Caco-2 (cell line): ENCODE measurements around the gene TALDO1. TPM values are rescaled to one million over a fixed set of nuclear protein-coding genes. Genes with fewer than 3 reads are reported as not detected.
A peak's percentile ranks its signal among the peaks of the same experiment; 100 is the strongest.

ENCODE experiments used
- BruUV-seq: library from RNA; stranded (reverse); fragments of 400-500 nt; replicated peaks from 2 replicates; lab custom pipeline; 2021; lab: Mats Ljungman, UMichigan
- CTCF ChIA-PET: fragments of 300-600 bp; sonication (Branson Sonifier 250); formaldehyde crosslinking; loops from one replicate; lab custom pipeline; 2022; ENCODE audit warnings: antibody characterized with exemption; lab: Charles Lee
- POLR2A ChIA-PET: fragments of 300-600 bp; sonication (Branson Sonifier 250); formaldehyde crosslinking; loops from one replicate; lab custom pipeline; 2022; ENCODE audit warnings: antibody characterized with exemption; lab: Charles Lee
- DNase-seq, 2 experiments: peaks; one replicate each; pipeline versions ENCODE4 v3.0.0 to v3.0.0-alpha.2; 2020 to 2022
- H3K27me3 ChIP-seq: replicated peaks from 2 replicates; pipeline ENCODE4 v1.6.0; 2011; ENCODE audit warnings: low read length; ENCODE audit not compliant: control insufficient read depth, insufficient read depth
- H3K36me3 ChIP-seq: 2 replicates; pipeline ENCODE4 v1.5.1; 2011; ENCODE audit warnings: low read length; ENCODE audit not compliant: control insufficient read depth, insufficient read depth
- H3K4me1 ChIP-seq: fragments of 250-450 bp; sonication (Bioruptor Pico); 2 replicates; pipeline ENCODE4 v1.5.1; 2020; ENCODE audit warnings: mild to moderate bottlenecking
- H3K4me3 ChIP-seq: 2 replicates; pipeline ENCODE4 v1.5.1; 2011; ENCODE audit warnings: low read depth, mild to moderate bottlenecking, control low read depth, low read length
- H3K9me3 ChIP-seq: fragments of 250-450 bp; sonication (Bioruptor Pico); 2 replicates; pipeline ENCODE4 v1.5.1; 2020; ENCODE audit warnings: mild to moderate bottlenecking, moderate library complexity
- H3K27ac Mint-ChIP-seq: one replicate; pipeline ENCODE4 v1.8.0; 2022; ENCODE audit warnings: mixed read lengths; ENCODE audit not compliant: unreplicated experiment
- H3K27me3 Mint-ChIP-seq: one replicate; pipeline ENCODE4 v1.8.0; 2022; ENCODE audit warnings: mixed read lengths; ENCODE audit not compliant: insufficient read depth, unreplicated experiment
- H3K36me3 Mint-ChIP-seq: one replicate; pipeline ENCODE4 v1.8.0; 2022; ENCODE audit warnings: mild to moderate bottlenecking, mixed read lengths; ENCODE audit not compliant: insufficient read depth, unreplicated experiment
- H3K4me1 Mint-ChIP-seq: one replicate; pipeline ENCODE4 v1.8.0; 2022; ENCODE audit warnings: low read depth, mixed read lengths; ENCODE audit not compliant: unreplicated experiment
- H3K4me3 Mint-ChIP-seq: one replicate; pipeline ENCODE4 v1.8.0; 2022; ENCODE audit warnings: mild to moderate bottlenecking, moderate library complexity, mixed read lengths; ENCODE audit not compliant: unreplicated experiment
- H3K9me3 Mint-ChIP-seq: one replicate; pipeline ENCODE4 v1.8.0; 2022; ENCODE audit warnings: mixed read lengths; ENCODE audit not compliant: unreplicated experiment
- intact Hi-C: fragments of 100-400 bp; cut with micrococcal nuclease; formaldehyde crosslinking; loops from one replicate; pipeline ENCODE4 v1.10.0; 2022; ENCODE audit not compliant: unreplicated experiment
- total RNA-seq: library from RNA; stranded (reverse); gene quantifications from 2 replicates; pipeline ENCODE4 v1.2.3, GENCODE V29; 2022
- TF ChIP-seq, protein P1 (sequence below), 2 experiments: fragments of 200-600 bp in 1 of 2; IDR thresholded peaks; 1 replicate in 1 of 2; 2 replicates in 1 of 2; pipeline versions ENCODE4 v1.5.1 to v1.8.0; 2011 to 2022; ENCODE audit warnings: antibody characterized with exemption in 1 of 2, control low read depth in 1 of 2, inconsistent platforms in 1 of 2, low read depth in 1 of 2, low read length in 1 of 2, mild to moderate bottlenecking in 1 of 2, moderate library complexity in 1 of 2; ENCODE audit not compliant: insufficient read depth in 1 of 2, severe bottlenecking in 1 of 2, unreplicated experiment in 1 of 2

Gene TALDO1
- total RNA-seq, 1 experiment from 2014 or later, result 293 TPM

GRCh38 chr11:782264-783174 lies 35.3 kb downstream of the TALDO1 start:
- Mint-ChIP-seq H3K9me3 (no peaks in the 10 kb centered on the region), H3K4me1 (no peaks in the 10 kb centered on the region), H3K4me3 (no peak overlapping the region), H3K27me3 (no peaks in the 10 kb centered on the region), H3K27ac (no peak overlapping the region), H3K36me3 (peaks cover 31% of the 10 kb centered on the region)
- intact Hi-C loops, result no loop called here
- Histone ChIP-seq H3K36me3 (no peaks in the 10 kb centered on the region; the same call in none of the 2 replicates), H3K27me3 (no peaks in the 10 kb centered on the region), H3K4me1 (peaks cover 5% of the 10 kb centered on the region), H3K9me3 (no peaks in the 10 kb centered on the region), H3K4me3 (no peak overlapping the region)
- no peak for DNase-seq
- POLR2A ChIA-PET, result interaction anchor here (0.6 to 1.0 kb wide), 2 partner anchors 32 to 36 kb away, joined by 5 to 7 read pairs; partner anchors contain the start of gene PNPLA2
- CTCF ChIA-PET, result interaction anchor here (0.5 to 0.7 kb wide), 2 partner anchors 86 to 1004 kb away, joined by 4 to 5 read pairs; no protein-coding TSS in a partner anchor
- TF ChIP-seq, protein P1, sequence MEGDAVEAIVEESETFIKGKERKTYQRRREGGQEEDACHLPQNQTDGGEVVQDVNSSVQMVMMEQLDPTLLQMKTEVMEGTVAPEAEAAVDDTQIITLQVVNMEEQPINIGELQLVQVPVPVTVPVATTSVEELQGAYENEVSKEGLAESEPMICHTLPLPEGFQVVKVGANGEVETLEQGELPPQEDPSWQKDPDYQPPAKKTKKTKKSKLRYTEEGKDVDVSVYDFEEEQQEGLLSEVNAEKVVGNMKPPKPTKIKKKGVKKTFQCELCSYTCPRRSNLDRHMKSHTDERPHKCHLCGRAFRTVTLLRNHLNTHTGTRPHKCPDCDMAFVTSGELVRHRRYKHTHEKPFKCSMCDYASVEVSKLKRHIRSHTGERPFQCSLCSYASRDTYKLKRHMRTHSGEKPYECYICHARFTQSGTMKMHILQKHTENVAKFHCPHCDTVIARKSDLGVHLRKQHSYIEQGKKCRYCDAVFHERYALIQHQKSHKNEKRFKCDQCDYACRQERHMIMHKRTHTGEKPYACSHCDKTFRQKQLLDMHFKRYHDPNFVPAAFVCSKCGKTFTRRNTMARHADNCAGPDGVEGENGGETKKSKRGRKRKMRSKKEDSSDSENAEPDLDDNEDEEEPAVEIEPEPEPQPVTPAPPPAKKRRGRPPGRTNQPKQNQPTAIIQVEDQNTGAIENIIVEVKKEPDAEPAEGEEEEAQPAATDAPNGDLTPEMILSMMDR (IDR thresholded peaks at IDR 0.05; ENCODE audit: insufficient read depth in 1 of 2, low read depth in 1 of 2, low read length in 1 of 2, severe bottlenecking in 1 of 2, unreplicated experiment in 1 of 2), result no peak
- BruUV-seq, result no TSS peak

DNA sequence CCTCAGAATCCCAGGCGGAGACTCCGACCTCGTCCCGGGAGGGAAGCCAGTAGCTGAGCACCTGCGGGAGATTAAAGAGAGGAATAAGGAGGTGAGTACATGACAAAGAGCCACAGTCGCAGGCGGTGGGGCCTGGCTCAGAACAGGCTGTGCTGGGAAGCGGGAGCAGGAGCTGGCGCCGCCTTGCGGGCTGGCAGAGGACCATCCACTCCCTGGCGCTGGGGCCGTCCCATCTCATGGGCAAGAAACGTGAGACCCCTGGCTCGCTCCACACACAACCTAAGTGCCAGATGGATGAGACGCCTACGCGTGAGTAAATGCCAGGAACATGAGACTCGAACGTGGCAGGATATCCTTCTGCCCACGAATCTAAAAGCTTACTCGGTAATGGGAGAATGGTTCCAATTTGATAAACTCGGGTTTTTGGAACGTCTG lies 36.3 kb downstream of the TALDO1 start:
- no peak overlapping the region for H3K27ac Mint-ChIP-seq
- ChIA-PET CTCF (interaction anchor here (0.8 kb wide), 1 partner anchor 13 kb away, joined by 3 read pairs; no protein-coding TSS in a partner anchor), POLR2A (interaction anchor here (0.7 to 1.0 kb wide), 2 partner anchors 35 to 37 kb away, joined by 3 to 5 read pairs; partner anchors contain the start of gene PNPLA2)
- no peaks in the 10 kb centered on the region for H3K27me3 Mint-ChIP-seq
- peak; percentile 81 to 83 for DNase-seq
- BruUV-seq, result no TSS peak
- H3K4me1 Mint-ChIP-seq, result no peaks in the 10 kb centered on the region
- intact Hi-C loops, result no loop called here
- TF ChIP-seq, protein P1 (IDR thresholded peaks at IDR 0.05; ENCODE audit: insufficient read depth in 1 of 2, low read depth in 1 of 2, low read length in 1 of 2, severe bottlenecking in 1 of 2, unreplicated experiment in 1 of 2), result peak; percentile 43 to 67
- H3K36me3 ChIP-seq, result no peaks in the 10 kb centered on the region; the same call in none of the 2 replicates
- peak overlapping the region; percentile 5 for H3K4me3 Mint-ChIP-seq
- H3K4me3 ChIP-seq, result no peak overlapping the region
- H3K27me3 ChIP-seq, result no peaks in the 10 kb centered on the region
- no peaks in the 10 kb centered on the region for H3K9me3 ChIP-seq
- H3K4me1 ChIP-seq, result peaks cover under 1% of the 10 kb centered on the region; the same call in 1 of the 2 replicates
- peaks cover 31% of the 10 kb centered on the region for H3K36me3 Mint-ChIP-seq
- H3K9me3 Mint-ChIP-seq, result no peaks in the 10 kb centered on the region
